ENCODE data around the gene ZNF442.
A peak's percentile ranks its signal among the peaks of the same experiment; 100 is the strongest.
"Not testable (repeated sequence)": the region's sequence is repeated elsewhere in the genome, so short reads cannot be mapped to it uniquely, and the experiment has no call there.

The ZNF442 gene

DNA sequence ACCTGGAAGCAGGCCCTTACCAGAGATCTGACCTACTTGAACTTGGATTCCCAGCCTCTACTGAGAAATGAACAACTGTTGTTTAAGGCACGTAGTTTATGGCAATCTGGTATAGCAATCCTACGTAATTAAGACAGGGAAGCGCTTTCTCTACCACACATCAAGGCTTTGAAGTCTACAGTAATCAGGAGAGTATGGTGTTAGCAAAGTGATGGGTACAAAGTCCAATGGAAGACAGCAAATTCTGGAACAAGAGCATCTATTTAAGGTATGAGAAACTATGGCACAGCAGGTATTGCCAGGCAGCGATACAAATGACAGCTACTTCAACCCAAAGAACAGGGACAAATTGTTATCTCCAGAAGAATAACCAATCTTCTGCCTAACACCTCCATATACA is 35.1 kb downstream of the ZNF442 start:
- H3K9ac ChIP-seq (ENCODE audit: low read depth in 1 of 2, low read length in 2 of 2): no peak overlapping the region
- no peaks in the 10 kb centered on the region for H3K36me3 ChIP-seq (ENCODE audit: control insufficient read depth in 2 of 2, insufficient read depth in 2 of 2, low read length in 2 of 2)
- H3K9me3 ChIP-seq (ENCODE audit: control insufficient read depth in 2 of 2, low read length in 2 of 2): no peaks in the 10 kb centered on the region
- no peaks in the 10 kb centered on the region for H3K27me3 ChIP-seq (ENCODE audit: control insufficient read depth in 2 of 2, insufficient read depth in 2 of 2, low read length in 2 of 2)
- H3K4me1 ChIP-seq (ENCODE audit: control insufficient read depth in 2 of 2, insufficient read depth in 2 of 2, low read length in 2 of 2): peaks cover 14 to 24% of the 10 kb centered on the region in 2 donors
- peak overlapping the region in 1 of 2 donors; percentile 28 for H3K27ac ChIP-seq (ENCODE audit: low read depth in 2 of 2, low read length in 2 of 2)
- peak overlapping the region in 1 of 2 donors; percentile 3 for H3K4me3 ChIP-seq (ENCODE audit: low read length in 2 of 2)

DNA sequence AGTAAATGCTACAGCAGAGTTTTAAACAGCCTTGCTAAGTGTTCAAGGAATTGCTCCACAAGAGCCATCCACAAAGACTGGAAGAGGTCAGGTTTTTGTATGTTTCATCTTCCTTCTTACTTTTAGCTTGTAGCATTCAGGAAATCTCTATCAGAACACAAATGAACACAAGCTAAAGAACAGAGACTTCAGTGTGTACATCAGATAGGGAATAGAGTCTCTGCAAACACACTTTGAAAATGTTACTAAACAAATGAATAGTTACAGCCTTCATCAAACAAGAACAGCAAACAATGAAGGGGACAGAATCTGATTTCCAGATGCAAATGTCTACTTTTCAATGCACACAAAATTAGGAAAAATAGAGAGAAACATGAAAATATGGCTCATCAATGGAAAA is 39.8 kb downstream of the ZNF442 start:
- Histone ChIP-seq H3K9ac (ENCODE audit: low read depth in 1 of 2, low read length in 2 of 2) (no peak overlapping the region), H3K27ac (ENCODE audit: low read depth in 2 of 2, low read length in 2 of 2) (no peak overlapping the region), H3K36me3 (ENCODE audit: control insufficient read depth in 2 of 2, insufficient read depth in 2 of 2, low read length in 2 of 2) (peaks cover 3 to 7% of the 10 kb centered on the region in 2 donors), H3K4me3 (ENCODE audit: low read length in 2 of 2) (no peak overlapping the region), H3K27me3 (ENCODE audit: control insufficient read depth in 2 of 2, insufficient read depth in 2 of 2, low read length in 2 of 2) (no peaks in the 10 kb centered on the region), H3K9me3 (ENCODE audit: control insufficient read depth in 2 of 2, low read length in 2 of 2) (peaks cover 4 to 11% of the 10 kb centered on the region in 2 donors), H3K4me1 (ENCODE audit: control insufficient read depth in 2 of 2, insufficient read depth in 2 of 2, low read length in 2 of 2) (peaks cover 4 to 8% of the 10 kb centered on the region in 2 donors)

DNA sequence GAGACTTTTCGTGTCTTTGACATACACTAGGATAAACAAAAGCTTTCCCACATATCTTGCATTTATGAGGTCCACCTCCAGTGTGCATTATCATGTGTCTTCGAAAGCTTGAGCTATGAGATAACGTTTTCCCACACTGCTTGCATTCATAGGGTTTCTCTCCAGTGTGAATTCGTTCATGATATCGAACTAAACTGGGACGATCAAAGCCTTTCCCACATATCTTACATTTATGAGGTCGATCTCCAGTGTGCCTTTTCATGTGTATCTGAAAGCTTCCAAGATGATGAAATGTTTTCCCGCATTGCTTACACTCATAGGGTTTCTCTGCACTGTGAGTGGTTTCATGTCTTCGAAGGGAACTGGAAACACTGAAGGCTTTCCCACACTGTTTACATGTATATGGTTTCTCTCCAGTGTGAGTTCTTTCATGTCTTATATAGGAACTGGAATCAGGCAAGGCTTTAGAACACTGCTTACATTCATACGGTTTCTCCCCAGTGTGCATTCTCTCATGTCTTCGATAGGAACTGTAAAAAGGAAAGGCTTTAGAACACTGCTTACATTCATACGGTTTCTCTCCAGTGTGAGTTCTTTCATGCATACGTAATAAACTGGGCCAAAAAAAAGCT is 46.6 kb downstream of the ZNF442 start:
- Histone ChIP-seq H3K27ac (ENCODE audit: low read depth in 2 of 2, low read length in 2 of 2) (no peak overlapping the region), H3K4me3 (ENCODE audit: low read length in 2 of 2) (no peak overlapping the region), H3K9me3 (ENCODE audit: control insufficient read depth in 2 of 2, low read length in 2 of 2) (peaks cover 12 to 23% of the 10 kb centered on the region in 2 donors), H3K4me1 (ENCODE audit: control insufficient read depth in 2 of 2, insufficient read depth in 2 of 2, low read length in 2 of 2) (no peaks in the 10 kb centered on the region), H3K27me3 (ENCODE audit: control insufficient read depth in 2 of 2, insufficient read depth in 2 of 2, low read length in 2 of 2) (no peaks in the 10 kb centered on the region), H3K9ac (ENCODE audit: low read depth in 1 of 2, low read length in 2 of 2) (no peak overlapping the region), H3K36me3 (ENCODE audit: control insufficient read depth in 2 of 2, insufficient read depth in 2 of 2, low read length in 2 of 2) (peaks cover 20 to 26% of the 10 kb centered on the region in 2 donors)

DNA sequence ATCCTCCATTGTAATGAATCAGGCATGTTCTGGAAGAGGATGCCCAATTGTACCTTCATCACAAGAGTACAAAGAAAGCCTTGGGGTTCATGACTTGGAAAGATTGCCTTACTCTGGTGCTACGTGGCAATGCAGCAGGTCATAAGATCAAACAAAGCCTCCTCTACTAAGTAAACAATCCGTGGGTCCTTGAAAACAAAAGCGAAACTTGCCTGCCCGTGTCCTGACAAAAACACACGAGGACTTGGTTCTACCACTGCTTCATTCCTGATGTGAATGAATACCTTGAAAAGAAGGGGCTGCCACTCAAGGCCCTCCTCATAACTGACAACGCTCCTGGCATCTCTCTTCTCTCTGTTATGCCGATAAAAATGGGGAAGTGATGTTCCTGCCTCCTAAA is 50.9 kb downstream of the ZNF442 start:
- Histone ChIP-seq H3K4me1 (ENCODE audit: control insufficient read depth in 2 of 2, insufficient read depth in 2 of 2, low read length in 2 of 2) (no peaks in the 10 kb centered on the region), H3K4me3 (ENCODE audit: low read length in 2 of 2) (peak overlapping the region in 1 of 2 donors; percentile 39), H3K36me3 (ENCODE audit: control insufficient read depth in 2 of 2, insufficient read depth in 2 of 2, low read length in 2 of 2) (peaks cover 11% of the 10 kb centered on the region in 2 donors), H3K27ac (ENCODE audit: low read depth in 2 of 2, low read length in 2 of 2) (no peak overlapping the region), H3K9me3 (ENCODE audit: control insufficient read depth in 2 of 2, low read length in 2 of 2) (peaks cover 7 to 11% of the 10 kb centered on the region in 2 donors), H3K9ac (ENCODE audit: low read depth in 1 of 2, low read length in 2 of 2) (no peak overlapping the region), H3K27me3 (ENCODE audit: control insufficient read depth in 2 of 2, insufficient read depth in 2 of 2, low read length in 2 of 2) (no peaks in the 10 kb centered on the region)

DNA sequence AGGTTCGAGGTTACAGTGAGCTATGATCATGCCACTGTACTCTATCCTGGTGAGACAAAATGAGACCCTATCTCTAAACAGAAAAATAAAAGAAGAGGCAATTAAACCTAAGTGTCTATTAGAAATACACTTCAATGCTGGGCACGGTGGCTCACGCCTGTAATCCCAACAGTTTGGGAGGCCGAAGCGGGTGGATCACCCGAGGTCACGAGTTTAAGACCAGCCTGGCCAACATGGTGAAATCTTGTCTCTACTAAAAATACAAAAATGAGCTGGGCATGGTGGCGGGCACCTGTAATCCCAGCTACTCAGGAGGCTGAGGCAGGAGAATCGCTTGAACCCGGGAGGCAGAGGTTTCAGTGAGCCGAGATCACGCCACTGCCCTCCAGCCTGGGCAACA is 56.6 kb downstream of the ZNF442 start:
- H3K27ac ChIP-seq (ENCODE audit: low read depth in 2 of 2, low read length in 2 of 2); H3K4me1 ChIP-seq (ENCODE audit: control insufficient read depth in 2 of 2, insufficient read depth in 2 of 2, low read length in 2 of 2); H3K9ac ChIP-seq (ENCODE audit: low read depth in 1 of 2, low read length in 2 of 2): not testable (repeated sequence)

More for the DNA sequence above, 56.6 kb downstream of the ZNF442 start:
- H3K36me3 ChIP-seq (ENCODE audit: control insufficient read depth in 2 of 2, insufficient read depth in 2 of 2, low read length in 2 of 2); H3K9me3 ChIP-seq (ENCODE audit: control insufficient read depth in 2 of 2, low read length in 2 of 2); H3K27me3 ChIP-seq (ENCODE audit: control insufficient read depth in 2 of 2, insufficient read depth in 2 of 2, low read length in 2 of 2); H3K4me3 ChIP-seq (ENCODE audit: low read length in 2 of 2): not testable (repeated sequence)

All from mucosa of rectum (tissue), 2 donors.